NCI-H1048 (cell line): Measurements from ENCODE around the gene RIPOR2.

ENCODE experiments used
- DNase-seq: peaks from one replicate; lab custom pipeline; 2025; lab: John Stamatoyannopoulos, UW

The RIPOR2 gene

DNA sequence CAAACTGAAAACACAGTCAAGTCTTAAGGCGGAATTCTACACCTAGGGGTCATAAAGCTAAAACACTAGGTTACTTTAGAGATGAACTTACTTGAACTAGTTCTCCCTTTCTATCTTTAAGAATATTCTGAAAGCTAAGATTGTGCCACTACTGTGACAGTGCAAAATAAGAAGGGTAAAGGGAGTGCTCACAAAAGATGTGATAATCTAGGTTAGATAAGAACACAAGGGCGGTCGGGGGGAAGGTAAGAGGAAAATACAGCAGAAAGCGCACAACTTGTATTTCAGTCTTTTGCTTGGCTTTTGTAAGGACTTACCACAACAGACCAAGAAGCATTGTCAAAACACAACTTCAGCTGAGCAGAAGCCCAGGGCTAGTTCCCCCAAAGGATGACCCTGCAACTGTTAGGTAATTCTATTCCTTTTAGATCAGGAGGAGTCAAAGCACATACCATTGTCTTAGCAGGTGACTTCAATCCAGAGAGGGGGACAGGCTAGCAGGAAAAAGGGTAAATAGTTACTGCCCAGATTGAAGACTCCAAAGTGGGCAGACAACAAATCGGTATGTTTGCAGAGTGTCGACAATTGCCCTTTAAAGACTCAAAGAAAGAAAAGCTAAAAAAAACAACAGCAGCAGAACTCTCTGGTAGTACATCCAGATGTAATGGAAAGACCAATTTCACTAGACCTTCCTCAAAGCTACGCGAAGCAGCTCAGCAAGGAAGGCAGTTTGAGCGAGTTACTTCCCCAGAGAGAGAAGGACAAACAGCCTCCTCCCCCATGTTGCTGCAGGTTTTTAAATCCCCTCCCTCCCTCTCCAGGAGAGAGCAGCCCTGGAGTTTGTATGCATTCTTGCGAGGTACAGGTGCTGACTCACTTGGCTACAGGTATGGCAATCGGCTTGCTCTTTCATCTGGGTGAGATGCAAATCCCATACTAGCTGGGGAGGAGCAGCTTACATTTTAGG lies 59.0 kb downstream of the RIPOR2 start:
- no peak for DNase-seq

DNA sequence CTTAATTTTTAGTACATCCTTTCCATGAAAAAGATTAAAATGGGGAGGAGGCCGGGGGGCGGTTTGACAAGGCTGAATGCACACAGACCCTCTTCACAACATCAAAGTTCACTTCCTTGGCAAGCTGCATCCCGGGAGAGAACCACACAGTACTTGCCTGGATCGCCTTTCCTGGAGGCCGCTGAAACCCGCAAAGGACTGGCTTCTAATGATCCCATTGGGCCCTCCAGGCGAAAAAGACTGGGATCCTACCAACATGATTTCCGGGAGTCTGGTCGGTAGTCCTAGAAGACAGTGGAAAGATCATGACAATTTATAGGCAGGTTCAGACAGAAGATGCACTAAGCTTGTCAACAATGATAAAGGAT lies 60.2 kb downstream of the RIPOR2 start:
- DNase-seq: no peak

DNA sequence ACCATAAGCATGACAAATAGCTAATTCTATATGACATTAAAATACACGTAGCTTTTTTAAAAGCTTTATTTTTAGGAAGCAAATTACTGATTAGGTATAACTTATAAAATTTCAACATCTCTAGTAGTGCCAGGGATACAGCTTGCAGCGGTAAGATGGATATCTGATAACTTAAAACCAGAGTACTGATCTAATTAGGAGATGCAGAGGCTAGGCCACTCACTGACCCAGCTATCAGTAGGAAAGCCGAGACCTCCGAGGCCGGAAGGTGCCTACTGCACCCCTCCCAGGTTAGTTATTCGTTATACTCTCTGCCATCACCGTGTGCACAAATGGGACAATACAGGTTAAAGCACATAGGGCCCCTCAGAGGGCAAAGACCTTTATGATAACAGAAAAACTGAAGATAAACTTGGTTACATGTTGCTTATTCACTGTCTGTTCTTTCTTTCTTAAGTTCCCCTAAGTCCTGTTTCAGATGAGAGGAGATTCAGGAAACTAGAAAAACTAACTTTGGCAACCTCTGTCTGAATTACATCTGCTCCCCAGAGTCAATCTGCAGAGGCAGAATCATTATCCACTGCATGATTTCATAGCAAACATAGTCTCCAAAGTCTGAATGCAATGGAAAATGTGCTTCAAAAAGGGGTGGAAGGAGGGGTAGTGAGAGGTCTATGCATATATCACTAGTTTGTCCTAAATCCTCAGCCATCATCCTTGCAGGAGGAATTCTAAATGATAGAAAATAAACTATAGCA lies 60.8 kb downstream of the RIPOR2 start:
- no peak for DNase-seq

DNA sequence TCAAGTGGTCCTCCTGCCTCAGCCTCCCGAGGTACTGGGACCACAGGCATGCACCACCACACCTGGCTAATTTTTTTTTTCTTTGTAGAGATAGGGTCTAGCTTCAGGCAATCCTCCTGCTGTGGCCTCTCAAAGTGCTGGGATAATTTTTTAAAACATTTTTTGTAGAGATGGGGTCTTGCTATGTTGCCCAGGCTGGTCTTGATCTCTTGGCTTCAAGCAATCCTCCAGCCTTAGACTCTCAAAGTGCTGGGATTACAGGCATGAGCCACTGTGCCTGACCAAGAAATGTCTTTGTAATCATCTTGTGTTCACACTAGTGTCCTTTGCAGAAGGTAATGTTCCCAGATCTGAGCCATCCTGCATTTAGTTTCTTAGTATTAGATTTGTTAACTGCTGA lies 61.6 kb downstream of the RIPOR2 start:
- DNase-seq: no peak

DNA sequence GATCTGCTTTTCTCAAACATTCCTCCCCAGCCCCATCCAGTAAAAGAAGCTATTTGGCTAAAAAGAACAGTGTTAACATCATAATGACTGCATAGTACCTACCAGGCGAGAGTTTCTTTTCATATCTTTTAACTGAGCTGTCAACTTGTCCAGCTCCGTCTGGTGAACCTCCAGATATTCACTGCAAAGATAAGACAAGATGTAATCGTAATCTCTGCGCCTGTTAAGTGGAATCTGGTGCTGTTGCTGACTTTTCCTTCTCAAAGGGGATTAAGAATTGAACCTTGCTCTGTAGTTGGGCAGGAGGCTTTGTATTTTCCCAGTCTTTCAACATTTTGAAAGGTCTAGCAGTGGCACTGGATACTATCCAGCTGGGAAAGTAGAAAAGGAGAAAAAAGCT lies 63.0 kb downstream of the RIPOR2 start:
- no peak for DNase-seq

GRCh38 chr6:24868765-24869164 lies 67.0 kb downstream of the RIPOR2 start:
- DNase-seq: no peak

- DNase-seq: no peak
These were observed 68.6 kb downstream of the RIPOR2 start for GRCh38 chr6:24867104-24867703.

GRCh38 chr6:24865161-24865560 lies 70.6 kb downstream of the RIPOR2 start:
- DNase-seq: no peak

GRCh38 chr6:24864343-24864742 lies 71.4 kb downstream of the RIPOR2 start:
- no peak for DNase-seq

DNA sequence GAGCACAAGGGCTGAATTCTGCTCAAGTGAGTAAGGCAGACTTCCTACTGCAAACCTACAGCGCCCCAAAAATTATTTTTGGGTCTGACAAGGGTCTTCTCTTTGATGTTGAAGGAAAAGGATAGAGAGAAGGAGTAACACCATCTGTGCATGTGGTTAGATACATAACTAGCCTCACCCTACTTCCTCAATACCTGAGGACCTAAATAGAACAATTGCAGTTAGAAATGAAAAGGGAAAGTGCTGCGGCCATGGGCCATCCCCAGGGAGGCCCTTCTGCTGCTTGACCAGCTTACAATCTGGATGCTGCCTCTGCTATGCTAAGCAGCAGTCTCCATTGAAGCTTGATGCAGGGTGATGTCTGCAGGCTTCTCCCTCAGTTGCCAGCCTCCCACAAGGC lies 73.8 kb downstream of the RIPOR2 start:
- DNase-seq: no peak

- no peak for DNase-seq
These were observed 76.1 kb downstream of the RIPOR2 start for GRCh38 chr6:24859608-24860200.

DNA sequence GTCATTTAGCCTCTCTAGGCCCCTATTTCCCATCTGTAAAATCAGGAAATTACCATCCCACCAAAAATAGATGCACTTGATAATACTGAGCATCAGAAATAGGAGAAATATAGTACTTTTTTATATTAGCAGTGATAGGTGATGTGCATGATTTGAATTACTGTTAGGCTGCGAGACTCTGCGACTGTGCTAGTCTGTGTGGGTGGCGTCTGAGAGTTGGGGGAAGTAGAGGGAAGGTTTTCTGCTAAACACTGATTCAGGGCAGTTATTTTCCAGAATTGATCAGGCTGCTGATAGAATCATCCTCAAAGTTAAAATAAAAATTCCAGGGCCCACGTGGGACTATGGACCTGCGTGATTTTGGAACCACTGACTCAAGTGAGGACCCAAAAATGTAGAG lies 76.6 kb downstream of the RIPOR2 start:
- DNase-seq: no peak

GRCh38 chr6:24858177-24858653 lies 77.5 kb downstream of the RIPOR2 start:
- DNase-seq: no peak

- DNase-seq: no peak
These were observed 78.7 kb downstream of the RIPOR2 start for GRCh38 chr6:24856901-24857670.

DNA sequence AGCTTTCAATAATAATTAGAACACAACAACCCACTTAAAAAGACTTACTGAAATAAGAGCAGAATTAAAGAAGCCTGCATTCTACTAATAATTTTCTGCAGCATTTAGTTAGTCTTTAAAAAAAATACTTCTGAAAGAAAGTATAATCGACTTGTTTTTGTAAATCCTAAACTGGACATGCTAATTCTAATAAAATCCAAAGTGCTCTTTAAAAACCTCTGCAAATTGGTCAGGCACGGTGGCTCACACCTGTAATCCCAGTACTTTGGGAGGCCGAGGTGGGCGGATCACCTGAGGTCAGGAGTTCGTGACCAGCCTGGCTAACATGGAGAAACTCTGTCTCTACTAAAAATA lies 79.5 kb downstream of the RIPOR2 start:
- DNase-seq: no peak

DNA sequence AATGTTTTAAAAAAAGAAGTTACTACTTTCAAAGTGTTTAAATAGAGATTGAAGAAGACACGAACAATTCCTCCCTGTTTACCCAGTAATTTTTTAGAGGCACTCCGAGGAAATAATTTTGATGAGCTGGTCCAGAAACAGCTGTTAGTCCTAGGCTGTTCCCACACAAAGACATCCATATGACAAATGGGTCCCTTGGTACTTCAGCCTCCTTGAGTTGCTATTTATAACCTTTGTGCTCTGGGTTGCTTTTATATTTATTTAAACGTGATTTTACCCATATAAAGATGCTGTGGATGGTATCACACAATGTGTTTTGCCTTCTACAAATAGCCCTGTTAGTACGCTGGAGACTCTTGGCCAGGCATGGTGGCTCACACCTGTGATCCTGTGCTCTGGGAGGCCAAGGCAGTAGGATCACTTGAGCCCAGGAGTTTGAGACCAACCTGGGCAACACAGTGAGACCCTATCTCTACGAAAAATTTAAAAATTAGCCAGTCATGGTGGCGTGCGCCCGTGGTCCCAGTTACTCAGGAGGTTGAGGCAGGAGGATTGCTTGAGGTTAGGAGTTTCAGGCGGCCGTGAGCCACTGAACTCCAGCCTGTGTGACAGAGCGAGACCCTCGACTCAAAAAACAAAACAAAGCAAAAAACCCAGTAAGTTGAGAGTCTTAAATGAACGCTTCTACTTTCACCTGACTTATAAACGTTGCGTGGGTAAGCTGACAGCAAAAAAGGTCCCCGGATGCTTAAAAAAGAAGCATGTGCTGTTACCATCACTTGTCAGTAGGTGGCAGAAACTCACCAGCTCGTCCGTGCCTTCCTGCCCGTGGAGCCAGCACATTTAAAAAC lies 80.1 kb downstream of the RIPOR2 start:
- no peak for DNase-seq

GRCh38 chr6:24854077-24854666 lies 81.6 kb downstream of the RIPOR2 start:
- DNase-seq: no peak

- no peak for DNase-seq
These were observed 84.7 kb downstream of the RIPOR2 start for GRCh38 chr6:24851086-24851485.

- DNase-seq: no peak
These were observed 86.0 kb downstream of the RIPOR2 start for GRCh38 chr6:24849713-24850112.

- DNase-seq: no peak
These were observed 87.3 kb downstream of the RIPOR2 start for GRCh38 chr6:24848461-24848860.
